CD4-positive, alpha-beta memory T cell (primary cell): ENCODE results near the gene PDIA2. TPM values are rescaled to one million over a fixed set of nuclear protein-coding genes. Genes with fewer than 3 reads are reported as not detected.

Experiments used
- CTCF ChIA-PET: fragments of 350-600 bp; sonication (Branson Sonifier 250); formaldehyde crosslinking; loops from one replicate; lab custom pipeline; 2021; ENCODE audit warnings: inconsistent platforms; ENCODE audit not compliant: partially characterized antibody; lab: Charles Lee
- POLR2A ChIA-PET: fragments of 350-600 bp; sonication (Branson Sonifier 250); formaldehyde crosslinking; loops from one replicate; lab custom pipeline; 2021; ENCODE audit not compliant: partially characterized antibody; lab: Charles Lee
- DNase-seq, 5 donors: peaks; one replicate each; pipeline versions ENCODE4 v3.0.0 to v3.0.0-alpha.2; 2020 to 2022; ENCODE audit warnings: mixed read lengths in 1 of 5
- H3K27ac ChIP-seq: one replicate; pipeline ENCODE4 v1.7.0; 2013; ENCODE audit warnings: low read depth, low read length
- H3K27me3 ChIP-seq: 2 replicates; pipeline ENCODE4 v1.7.0; 2013; ENCODE audit warnings: mild to moderate bottlenecking, low read length, moderate library complexity; ENCODE audit not compliant: insufficient read depth
- H3K36me3 ChIP-seq: 2 replicates; pipeline ENCODE4 v1.7.0; 2013; ENCODE audit warnings: mild to moderate bottlenecking, low read length, moderate library complexity; ENCODE audit not compliant: insufficient read depth
- H3K4me1 ChIP-seq: 2 replicates; pipeline ENCODE4 v1.7.0; 2013; ENCODE audit warnings: mild to moderate bottlenecking, low read length, moderate library complexity; ENCODE audit not compliant: insufficient read depth
- H3K4me3 ChIP-seq, 2 donors: one replicate each; pipeline ENCODE4 v1.7.0; 2013; ENCODE audit warnings: low read length in 2 of 2, mild to moderate bottlenecking in 1 of 2
- H3K9me3 ChIP-seq, 2 donors: one replicate each; pipeline ENCODE4 v1.7.0; 2013; ENCODE audit warnings: low read length in 2 of 2, control low read depth in 1 of 2; ENCODE audit not compliant: control insufficient read depth in 1 of 2
- H3K27ac Mint-ChIP-seq, 7 donors: one replicate each; pipeline ENCODE4 v1.8.0; 2020 to 2021; ENCODE audit warnings: mixed read lengths in 7 of 7, mild to moderate bottlenecking in 6 of 7, inconsistent platforms in 3 of 7, moderate library complexity in 3 of 7
- H3K27me3 Mint-ChIP-seq, 2 donors: one replicate each; pipeline ENCODE4 v1.8.0; 2020 to 2021; ENCODE audit warnings: mixed read lengths in 2 of 2
- H3K36me3 Mint-ChIP-seq, 2 donors: one replicate each; pipeline ENCODE4 v1.8.0; 2020 to 2021; ENCODE audit warnings: mixed read lengths in 2 of 2, inconsistent platforms in 1 of 2, mild to moderate bottlenecking in 1 of 2
- H3K4me1 Mint-ChIP-seq, 4 donors: one replicate each; pipeline ENCODE4 v1.8.0; 2020 to 2021; ENCODE audit warnings: mixed read lengths in 4 of 4, mild to moderate bottlenecking in 1 of 4
- H3K4me3 Mint-ChIP-seq, 8 donors: one replicate each; pipeline ENCODE4 v1.8.0; 2020 to 2021; ENCODE audit warnings: mixed read lengths in 8 of 8, mild to moderate bottlenecking in 7 of 8, moderate library complexity in 6 of 8, inconsistent platforms in 3 of 8
- H3K9me3 Mint-ChIP-seq, 8 donors: one replicate each; pipeline ENCODE4 v1.8.0; 2020 to 2021; ENCODE audit warnings: mixed read lengths in 8 of 8, mild to moderate bottlenecking in 5 of 8, inconsistent platforms in 3 of 8, moderate library complexity in 1 of 8
- intact Hi-C: fragments of 100-400 bp; cut with micrococcal nuclease; formaldehyde crosslinking; loops from one replicate; pipeline ENCODE4 v1.15.1; 2023
- polyA plus RNA-seq, 2 donors: library from polyadenylated mRNA; unstranded; fragments of 300-500 nt; fragmentation: Illumina TruSeq; gene quantifications; one replicate each; pipeline ENCODE4 v1.2.3, GENCODE V29; 2021
- total RNA-seq, 2 experiments: library from RNA; stranded (reverse); gene quantifications; one replicate each; pipeline ENCODE4 v1.2.3, GENCODE V29; 2021

PDIA2 gene
- total and polyA plus RNA-seq, 4 experiments from 2014 or later, result not detected

DNA sequence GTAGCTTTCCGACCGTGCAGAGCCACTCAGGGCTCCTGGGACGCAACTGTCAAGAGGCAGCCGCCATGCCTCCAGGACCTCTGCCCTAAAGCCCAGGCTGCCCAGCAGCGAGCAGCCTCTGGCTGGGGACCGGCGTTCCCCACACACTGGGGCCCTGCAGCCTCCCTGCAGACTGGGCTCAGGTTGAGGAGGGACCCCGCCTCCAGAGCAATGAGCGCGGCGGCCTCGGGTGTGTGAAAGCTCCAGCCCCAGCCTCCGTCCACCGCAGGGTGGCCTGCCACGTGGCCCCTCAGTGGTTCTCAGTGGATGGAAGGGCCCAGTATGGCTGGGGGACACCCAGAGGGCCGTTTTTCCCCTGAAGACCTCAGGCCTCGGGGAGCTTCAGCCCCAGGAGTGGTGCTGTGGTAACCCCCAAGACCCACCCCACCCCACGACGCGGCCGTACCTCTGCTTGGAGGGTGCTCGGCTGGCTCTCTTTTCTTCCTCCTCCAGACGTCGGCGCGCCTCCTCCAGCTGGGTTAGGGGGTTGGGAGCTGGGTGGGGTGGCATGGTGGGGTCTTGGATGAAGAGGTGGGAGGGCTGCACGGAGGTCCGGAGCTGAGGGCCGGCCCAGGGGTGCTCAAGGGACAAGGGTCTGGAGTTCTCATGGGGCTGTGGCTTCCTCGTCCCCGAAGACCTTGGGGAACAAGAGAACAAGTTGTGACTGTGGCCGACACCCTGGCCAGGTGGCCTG, 10.2 kb downstream of the PDIA2 start:
- Histone ChIP-seq H3K36me3 (peaks cover 36% of the 10 kb centered on the region), H3K4me3 (no peak overlapping the region), H3K4me1 (no peaks in the 10 kb centered on the region), H3K27me3 (no peaks in the 10 kb centered on the region), H3K27ac (no peak overlapping the region), H3K9me3 (no peaks in the 10 kb centered on the region)
- intact Hi-C loops, result no loop called here
- no peak overlapping the region for H3K4me3 Mint-ChIP-seq
- no peak for DNase-seq
- ChIA-PET POLR2A (no interaction called here), CTCF (no interaction called here)
- no peaks in the 10 kb centered on the region for H3K27me3 Mint-ChIP-seq
- no peaks in the 10 kb centered on the region for H3K9me3 Mint-ChIP-seq
- no peaks in the 10 kb centered on the region for H3K4me1 Mint-ChIP-seq
- peaks cover 9 to 25% of the 10 kb centered on the region in 2 donors for H3K36me3 Mint-ChIP-seq
- H3K27ac Mint-ChIP-seq, result no peak overlapping the region

DNA sequence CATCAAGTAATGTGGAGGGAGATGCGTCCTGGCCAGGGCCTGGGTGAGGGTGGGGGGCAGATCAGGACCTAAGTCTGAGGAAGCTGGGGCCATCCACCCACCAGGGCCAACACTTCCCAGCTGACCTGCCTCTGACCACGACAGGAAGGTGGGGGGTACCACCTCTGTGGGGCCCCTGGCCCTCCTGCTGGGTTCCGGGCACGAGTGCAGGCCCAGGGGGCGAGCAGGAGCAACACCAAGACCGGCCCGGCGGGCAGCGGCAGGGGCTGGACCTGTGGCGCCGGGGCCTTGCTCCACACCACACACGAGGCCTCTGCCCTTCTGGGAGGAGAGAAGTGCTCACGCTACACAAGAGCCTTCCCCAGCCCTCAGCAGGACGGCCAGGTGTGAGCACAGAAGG, 13.3 kb downstream of the PDIA2 start:
- no peak overlapping the region for H3K4me3 Mint-ChIP-seq
- Histone ChIP-seq H3K27me3 (no peaks in the 10 kb centered on the region), H3K4me1 (no peaks in the 10 kb centered on the region), H3K9me3 (no peaks in the 10 kb centered on the region), H3K27ac (no peak overlapping the region), H3K4me3 (no peak overlapping the region), H3K36me3 (peaks cover 29% of the 10 kb centered on the region)
- peaks cover 6 to 29% of the 10 kb centered on the region in 2 donors for H3K36me3 Mint-ChIP-seq
- no peak overlapping the region for H3K27ac Mint-ChIP-seq
- no peaks in the 10 kb centered on the region for H3K27me3 Mint-ChIP-seq
- no peak for DNase-seq
- intact Hi-C loops, result no loop called here
- H3K9me3 Mint-ChIP-seq, result no peaks in the 10 kb centered on the region
- no peaks in the 10 kb centered on the region for H3K4me1 Mint-ChIP-seq
- ChIA-PET POLR2A (no interaction called here), CTCF (interaction anchor here (1.5 kb wide), 1 partner anchor 190 kb away, joined by 4 read pairs; no protein-coding TSS in a partner anchor)

DNA sequence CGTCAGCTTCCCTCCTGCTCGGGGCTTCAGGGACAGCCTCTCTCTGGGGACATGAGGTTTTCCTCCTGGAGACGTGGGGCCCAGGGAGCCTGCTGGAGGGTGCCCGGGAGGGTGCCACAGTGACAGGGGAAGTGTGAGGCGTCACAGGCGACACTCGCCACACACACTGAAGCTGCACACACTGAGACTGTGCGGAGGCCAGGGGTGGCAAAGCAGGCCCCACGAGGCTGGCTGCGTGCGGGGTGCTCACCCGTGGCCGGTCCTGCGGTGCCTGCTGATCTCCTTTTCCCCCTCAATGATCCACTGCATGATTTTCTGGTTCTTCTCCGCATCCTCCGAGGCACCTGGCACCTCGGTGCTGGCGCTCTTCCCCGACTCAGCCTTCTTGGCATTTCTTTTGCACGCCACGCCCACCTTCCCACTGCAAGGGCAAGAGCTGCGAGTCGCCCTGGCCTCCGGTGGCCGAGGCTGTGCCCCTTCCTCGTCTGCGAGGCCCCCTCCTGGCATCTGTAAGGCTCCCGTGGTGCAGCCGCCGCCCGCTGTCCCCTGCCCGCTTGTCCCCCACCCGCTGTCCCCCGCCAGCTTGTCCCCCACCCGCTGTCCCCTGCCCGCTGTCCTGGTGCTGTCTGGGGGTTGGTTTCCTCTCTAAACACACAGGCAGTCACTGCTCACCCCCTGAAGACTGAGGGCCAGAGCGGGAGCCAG, 14.0 kb downstream of the PDIA2 start:
- POLR2A ChIA-PET, result no interaction called here
- CTCF ChIA-PET, result interaction anchor here (1.5 kb wide), 1 partner anchor 190 kb away, joined by 4 read pairs; no protein-coding TSS in a partner anchor
- Mint-ChIP-seq H3K36me3 (peaks cover 5 to 28% of the 10 kb centered on the region in 2 donors), H3K4me1 (no peaks in the 10 kb centered on the region), H3K4me3 (no peak overlapping the region), H3K9me3 (no peaks in the 10 kb centered on the region), H3K27me3 (no peaks in the 10 kb centered on the region), H3K27ac (no peak overlapping the region)
- Histone ChIP-seq H3K4me1 (no peaks in the 10 kb centered on the region), H3K4me3 (no peak overlapping the region), H3K27ac (no peak overlapping the region), H3K27me3 (no peaks in the 10 kb centered on the region), H3K36me3 (peaks cover 24% of the 10 kb centered on the region), H3K9me3 (no peaks in the 10 kb centered on the region)
- no peak for DNase-seq
- intact Hi-C loops, result no loop called here

DNA sequence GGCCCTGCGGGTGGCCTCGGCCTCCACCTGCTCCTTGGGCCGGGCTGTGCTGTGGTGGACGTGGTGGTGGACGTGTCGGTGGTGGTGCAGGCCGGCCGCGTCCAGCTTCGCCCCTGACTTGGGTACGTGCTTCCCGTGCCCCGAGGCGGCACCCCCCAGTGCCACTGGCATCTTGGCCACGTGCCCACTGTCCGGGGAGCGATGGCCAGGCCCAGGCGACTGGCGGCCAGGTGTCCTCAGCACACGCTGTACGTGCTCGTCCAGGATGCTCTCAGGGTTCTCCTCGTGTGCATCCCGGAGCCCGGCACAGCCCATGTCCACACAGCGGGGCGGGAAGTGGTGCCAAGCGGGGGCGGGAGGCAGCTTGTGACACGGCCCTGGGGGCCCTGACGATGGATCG, 14.9 kb downstream of the PDIA2 start:
- peak in 1 of 5 donors; percentile 5 for DNase-seq
- H3K4me3 Mint-ChIP-seq, result no peak overlapping the region
- H3K36me3 ChIP-seq, result peaks cover 24% of the 10 kb centered on the region
- H3K4me1 ChIP-seq, result no peaks in the 10 kb centered on the region
- H3K27me3 ChIP-seq, result no peaks in the 10 kb centered on the region
- CTCF ChIA-PET, result no interaction called here
- no peak overlapping the region for H3K4me3 ChIP-seq
- H3K27me3 Mint-ChIP-seq, result no peaks in the 10 kb centered on the region
- H3K4me1 Mint-ChIP-seq, result no peaks in the 10 kb centered on the region
- H3K36me3 Mint-ChIP-seq, result peaks cover under 1 to 27% of the 10 kb centered on the region in 2 donors
- no peaks in the 10 kb centered on the region for H3K9me3 Mint-ChIP-seq
- intact Hi-C loops, result no loop called here
- H3K27ac Mint-ChIP-seq, result no peak overlapping the region
- POLR2A ChIA-PET, result no interaction called here
- no peaks in the 10 kb centered on the region for H3K9me3 ChIP-seq
- no peak overlapping the region for H3K27ac ChIP-seq

DNA sequence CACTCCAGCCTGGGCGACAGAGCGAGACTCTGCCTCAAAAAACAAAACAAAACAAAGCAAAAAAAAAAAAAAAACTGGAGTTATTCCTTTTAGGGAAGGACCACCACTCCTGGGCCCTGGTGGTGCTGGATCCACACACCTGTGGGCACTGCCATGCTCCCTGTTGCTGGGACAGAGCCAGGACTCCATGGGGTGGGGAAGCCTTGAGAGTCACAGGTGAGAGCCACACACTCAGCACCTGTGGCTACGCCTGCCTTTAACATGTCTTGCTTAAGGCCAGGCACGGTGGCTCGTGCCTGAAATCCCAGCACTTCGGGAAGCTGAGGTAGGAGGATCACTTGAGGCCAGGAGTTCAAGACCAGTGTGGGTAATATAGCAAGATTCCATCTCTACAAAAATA, 18.3 kb downstream of the PDIA2 start:
- Mint-ChIP-seq H3K27me3 (no peaks in the 10 kb centered on the region), H3K4me1 (peaks cover 0 to 3% (median 1%) of the 10 kb centered on the region in 4 donors), H3K9me3 (no peaks in the 10 kb centered on the region), H3K27ac (no peak overlapping the region), H3K36me3 (peaks cover 8 to 37% of the 10 kb centered on the region in 2 donors), H3K4me3 (no peak overlapping the region)
- Histone ChIP-seq H3K4me3 (no peak overlapping the region), H3K4me1 (no peaks in the 10 kb centered on the region), H3K27me3 (no peaks in the 10 kb centered on the region), H3K27ac (no peak overlapping the region), H3K36me3 (peaks cover 28% of the 10 kb centered on the region), H3K9me3 (no peaks in the 10 kb centered on the region)
- ChIA-PET CTCF (no interaction called here), POLR2A (no interaction called here)
- DNase-seq, result no peak
- intact Hi-C loops, result no loop called here

DNA sequence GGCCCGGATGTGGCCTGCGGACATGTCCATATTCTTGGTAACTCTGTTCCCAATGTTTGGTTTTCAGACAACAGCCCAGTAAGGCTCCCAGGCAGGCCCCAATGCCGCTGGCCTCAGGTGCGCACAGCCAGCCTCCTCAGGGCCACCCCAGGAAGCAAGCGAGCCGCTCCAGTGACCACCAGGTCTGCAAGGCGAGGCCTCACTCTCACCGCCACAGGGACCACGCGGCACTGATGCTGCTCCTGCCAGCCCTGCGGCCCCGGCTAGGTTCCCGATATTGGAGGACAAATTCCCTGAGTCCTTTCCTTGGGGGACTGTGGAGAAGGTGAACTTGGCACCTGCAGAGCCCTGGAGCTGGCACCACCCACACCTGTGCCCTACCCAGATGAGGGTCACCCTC, 19.0 kb downstream of the PDIA2 start:
- Histone ChIP-seq H3K36me3 (peaks cover 30% of the 10 kb centered on the region), H3K27me3 (no peaks in the 10 kb centered on the region), H3K27ac (no peak overlapping the region), H3K4me3 (no peak overlapping the region), H3K9me3 (no peaks in the 10 kb centered on the region), H3K4me1 (no peaks in the 10 kb centered on the region)
- Mint-ChIP-seq H3K4me1 (peaks cover 0 to 3% (median 1%) of the 10 kb centered on the region in 4 donors), H3K9me3 (no peaks in the 10 kb centered on the region), H3K4me3 (no peak overlapping the region), H3K36me3 (peaks cover 13 to 42% of the 10 kb centered on the region in 2 donors), H3K27ac (no peak overlapping the region), H3K27me3 (no peaks in the 10 kb centered on the region)
- POLR2A ChIA-PET, result no interaction called here
- DNase-seq, result no peak
- CTCF ChIA-PET, result no interaction called here
- intact Hi-C loops, result no loop called here

DNA sequence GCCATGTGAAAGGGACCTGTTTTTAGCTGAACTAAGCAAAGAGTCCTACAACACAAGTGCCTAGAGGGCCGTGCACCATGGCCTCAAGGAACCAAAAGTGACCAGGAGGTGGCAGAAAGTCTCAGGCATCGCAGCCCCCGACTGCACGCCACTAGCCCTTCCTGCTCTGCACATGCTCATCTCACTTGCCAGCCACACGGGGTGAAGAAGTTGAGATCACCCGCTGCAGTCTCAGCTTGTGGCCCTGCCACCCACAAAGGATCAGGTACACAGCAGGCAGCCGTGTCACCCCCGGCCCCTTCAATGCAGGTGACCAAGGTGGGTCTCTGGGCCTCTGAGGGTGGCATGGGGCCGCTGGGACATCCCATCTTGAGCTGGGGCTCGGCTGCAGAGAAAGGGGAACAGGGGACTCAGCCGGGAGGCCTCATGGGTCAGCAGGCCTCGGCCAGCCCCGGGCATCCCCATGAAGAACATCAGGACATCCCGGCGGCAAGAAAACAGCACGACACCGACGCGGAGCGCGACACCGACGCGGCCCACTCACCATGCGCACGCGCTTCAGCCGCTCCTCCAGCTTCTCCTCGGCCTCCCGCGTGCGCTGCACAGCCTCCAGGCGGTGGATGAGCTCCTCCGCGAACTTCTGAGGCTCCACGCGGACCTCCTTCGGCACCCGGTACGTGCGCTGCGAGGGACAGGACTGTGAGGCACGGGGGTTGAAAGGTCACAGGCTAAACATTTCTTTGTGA, 21.0 kb downstream of the PDIA2 start:
- peak in 1 of 5 donors; percentile 3 for DNase-seq
- no peaks in the 10 kb centered on the region for H3K27me3 Mint-ChIP-seq
- Histone ChIP-seq H3K27me3 (no peaks in the 10 kb centered on the region), H3K36me3 (peaks cover 41% of the 10 kb centered on the region), H3K4me1 (no peaks in the 10 kb centered on the region), H3K27ac (no peak overlapping the region), H3K4me3 (no peak overlapping the region), H3K9me3 (no peaks in the 10 kb centered on the region)
- CTCF ChIA-PET, result interaction anchor here (0.7 kb wide), 1 partner anchor 17 kb away, joined by 3 read pairs; no protein-coding TSS in a partner anchor
- intact Hi-C loops, result no loop called here
- H3K36me3 Mint-ChIP-seq, result peaks cover 13 to 47% of the 10 kb centered on the region in 2 donors
- H3K4me1 Mint-ChIP-seq, result peaks cover 0 to 4% (median 2%) of the 10 kb centered on the region in 4 donors
- no peaks in the 10 kb centered on the region for H3K9me3 Mint-ChIP-seq
- H3K4me3 Mint-ChIP-seq, result peak overlapping the region in 1 of 8 donors; percentile 48
- H3K27ac Mint-ChIP-seq, result no peak overlapping the region
- POLR2A ChIA-PET, result no interaction called here
